Gastrocnemius medialis (tissue), 4 donors: Measurements from ENCODE around the gene PAK2. TPM values are rescaled to one million over a fixed set of nuclear protein-coding genes. Genes with fewer than 3 reads are reported as not detected.

ENCODE experiments used
- ATAC-seq, 2 donors: fragments of 150-250 bp; one replicate each; pipeline ENCODE4 v1.9.1; 2016
- DNase-seq, 2 donors: peaks; one replicate each; pipeline ENCODE4 v3.0.0-alpha.2; 2019
- H3K27ac ChIP-seq, 4 donors: fragments of 200-600 bp; sonication (generic); 1 replicate in 1 of 4; 2 replicates in 3 of 4; pipeline ENCODE4 v1.5.1; 2016 to 2018; ENCODE audit warnings: mild to moderate bottlenecking in 2 of 4, moderate library complexity in 1 of 4
- H3K27me3 ChIP-seq, 3 donors: fragments of 200-600 bp; sonication (generic) in 2 of 3; 1 replicate in 1 of 3; 2 replicates in 2 of 3; pipeline versions ENCODE4 v1.5.1 to v1.6.0; 2016 to 2019; ENCODE audit warnings: mild to moderate bottlenecking in 1 of 3, moderate library complexity in 1 of 3
- H3K36me3 ChIP-seq, 2 donors: fragments of 200-600 bp; sonication (generic) in 1 of 2; one replicate each; pipeline ENCODE4 v1.5.1; 2017 to 2018
- H3K4me1 ChIP-seq, 2 donors: fragments of 200-600 bp; sonication (generic) in 1 of 2; one replicate each; pipeline ENCODE4 v1.5.1; 2016 to 2017; ENCODE audit warnings: mild to moderate bottlenecking in 2 of 2
- H3K4me3 ChIP-seq, 4 donors: fragments of 200-600 bp; sonication (generic) in 3 of 4; 1 replicate in 1 of 4; 2 replicates in 3 of 4; pipeline ENCODE4 v1.5.1; 2016 to 2019; ENCODE audit warnings: mild to moderate bottlenecking in 2 of 4
- H3K9me3 ChIP-seq, 3 donors: fragments of 200-600 bp; sonication (generic) in 2 of 3; 1 replicate in 1 of 3; 2 replicates in 2 of 3; pipeline ENCODE4 v1.5.1; 2016 to 2019
- POLR2A ChIP-seq, 2 donors: fragments of 450-650 bp; IDR thresholded peaks; one replicate each; pipeline ENCODE4 v1.6.1; 2017; ENCODE audit warnings: antibody characterized with exemption in 2 of 2, mild to moderate bottlenecking in 2 of 2, moderate library complexity in 2 of 2
- in situ Hi-C, 4 donors: fragments of 200-750 bp; cut with MboI; loops; one replicate each; pipeline versions ENCODE4 v1.15.0 to v1.8.0; 2017; ENCODE audit warnings: low sequenced_read_pairs in 4 of 4
- intact Hi-C: fragments of 100-400 bp; cut with DNase I; formaldehyde crosslinking; loops from one replicate; pipeline ENCODE4 v1.15.1; 2023; ENCODE audit warnings: low total_unique reads
- total RNA-seq, 4 donors: library from RNA; depleted of rRNA; stranded (reverse); fragments of >200 nt; gene quantifications; one replicate each; pipeline versions ENCODE4 v1.1.0 to v1.2.3, GENCODE V29; 2016
- TF ChIP-seq, protein P1 (sequence below), 5 experiments: fragments of 450-650 bp in 3 of 5; fragments of 200-600 bp in 2 of 5; sonication (generic) in 2 of 5; IDR thresholded peaks in 4 of 5; conservative IDR thresholded peaks in 1 of 5; 1 replicate in 4 of 5; 2 replicates in 1 of 5; pipeline ENCODE4 v1.5.1; 2016 to 2019; ENCODE audit warnings: antibody characterized with exemption in 5 of 5, mild to moderate bottlenecking in 3 of 5, moderate library complexity in 3 of 5

PAK2 gene
- total RNA-seq, 4 donors from 2014 or later: 42.6 to 58.6 (median 50.1) TPM

DNA sequence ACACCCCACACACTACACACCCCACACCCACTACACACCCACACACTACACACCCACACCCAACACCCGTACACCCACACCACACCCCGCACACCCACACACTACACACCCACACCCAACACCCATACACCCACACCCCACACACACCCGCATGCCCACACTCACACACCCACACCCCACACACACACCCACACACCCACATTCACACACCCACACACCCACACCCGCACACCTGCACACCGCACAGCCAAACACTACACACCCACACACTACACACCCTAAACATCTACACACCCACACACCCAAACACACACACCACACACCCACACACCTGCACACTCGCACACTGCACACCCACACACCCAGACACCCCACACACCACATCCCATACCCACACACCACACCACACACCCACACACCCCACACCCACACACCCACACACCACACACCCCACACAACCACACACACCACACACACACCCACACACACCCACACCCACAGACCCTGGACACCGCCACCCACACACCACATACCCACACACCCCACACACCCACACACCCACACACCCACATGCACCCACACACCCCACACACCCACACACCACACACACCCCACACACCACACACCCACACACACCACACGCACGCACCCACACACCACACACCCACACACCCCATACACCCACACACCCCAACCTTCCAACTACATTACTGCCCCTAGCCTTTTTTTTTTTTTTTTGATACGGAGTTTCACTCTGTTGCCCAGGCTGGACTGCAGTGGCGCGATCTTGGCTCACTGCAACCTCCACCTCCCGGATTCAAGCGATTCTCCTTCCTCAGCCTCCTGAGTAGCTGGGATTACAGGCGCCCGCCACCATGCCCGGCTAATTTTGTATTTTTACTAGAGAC, 44.5 kb upstream of the PAK2 start:
- Histone ChIP-seq H3K4me1 (no peaks in the 10 kb centered on the region), H3K27me3 (no peaks in the 10 kb centered on the region), H3K9me3 (no peaks in the 10 kb centered on the region), H3K4me3 (no peak overlapping the region), H3K27ac (no peak overlapping the region), H3K36me3 (no peaks in the 10 kb centered on the region)
- ATAC-seq (no peak), DNase-seq (no peak)
- intact Hi-C loops (no loop called here), in situ Hi-C loops (no loop called here)
- no peak for TF ChIP-seq POLR2A (IDR thresholded peaks at IDR 0.05)
- TF ChIP-seq, protein P1, sequence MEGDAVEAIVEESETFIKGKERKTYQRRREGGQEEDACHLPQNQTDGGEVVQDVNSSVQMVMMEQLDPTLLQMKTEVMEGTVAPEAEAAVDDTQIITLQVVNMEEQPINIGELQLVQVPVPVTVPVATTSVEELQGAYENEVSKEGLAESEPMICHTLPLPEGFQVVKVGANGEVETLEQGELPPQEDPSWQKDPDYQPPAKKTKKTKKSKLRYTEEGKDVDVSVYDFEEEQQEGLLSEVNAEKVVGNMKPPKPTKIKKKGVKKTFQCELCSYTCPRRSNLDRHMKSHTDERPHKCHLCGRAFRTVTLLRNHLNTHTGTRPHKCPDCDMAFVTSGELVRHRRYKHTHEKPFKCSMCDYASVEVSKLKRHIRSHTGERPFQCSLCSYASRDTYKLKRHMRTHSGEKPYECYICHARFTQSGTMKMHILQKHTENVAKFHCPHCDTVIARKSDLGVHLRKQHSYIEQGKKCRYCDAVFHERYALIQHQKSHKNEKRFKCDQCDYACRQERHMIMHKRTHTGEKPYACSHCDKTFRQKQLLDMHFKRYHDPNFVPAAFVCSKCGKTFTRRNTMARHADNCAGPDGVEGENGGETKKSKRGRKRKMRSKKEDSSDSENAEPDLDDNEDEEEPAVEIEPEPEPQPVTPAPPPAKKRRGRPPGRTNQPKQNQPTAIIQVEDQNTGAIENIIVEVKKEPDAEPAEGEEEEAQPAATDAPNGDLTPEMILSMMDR (IDR thresholded peaks at IDR 0.05 in 4 of 5, conservative IDR thresholded peaks at IDR 0.05 in 1 of 5): no peak

DNA sequence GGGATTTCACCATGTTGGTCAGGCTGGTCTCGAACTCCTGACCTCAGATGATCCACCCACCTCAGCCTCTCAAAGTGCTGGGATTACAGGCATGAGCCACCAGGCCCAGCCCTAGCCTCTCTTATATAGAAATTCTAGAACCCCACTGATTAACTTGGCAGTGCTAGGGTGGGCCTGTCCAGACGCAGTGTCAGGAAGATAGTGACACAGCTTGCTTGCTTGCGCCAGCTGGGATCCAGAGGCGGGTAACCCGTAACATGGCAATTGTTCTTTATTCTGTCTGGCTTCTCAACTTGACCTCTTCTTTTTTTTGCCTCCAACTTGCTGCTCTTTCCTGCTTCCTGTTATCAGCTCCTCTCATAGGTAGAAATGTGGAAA, 43.8 kb upstream of the PAK2 start:
- intact Hi-C loops: no loop called here

DNA sequence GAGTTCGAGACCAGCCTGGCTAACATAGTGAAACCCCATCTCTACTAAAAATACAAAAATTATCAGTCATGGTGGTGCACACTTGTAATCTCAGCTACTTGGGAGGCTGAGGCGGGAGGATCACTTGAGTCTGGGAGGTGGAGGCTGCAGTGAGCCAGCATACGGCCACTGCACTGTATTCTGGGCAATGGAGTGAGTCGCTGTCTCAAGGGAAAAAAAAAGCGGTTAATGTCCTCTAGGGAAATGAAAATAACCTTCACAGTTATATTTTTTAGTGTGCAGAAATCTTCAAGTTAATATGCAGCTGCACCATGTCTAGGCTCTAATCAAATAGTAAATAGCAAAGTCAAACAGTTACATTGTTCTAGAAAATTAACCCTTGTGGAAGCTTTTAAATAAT, 42.4 kb upstream of the PAK2 start:
- Histone ChIP-seq H3K36me3 (no peaks in the 10 kb centered on the region), H3K27me3 (no peaks in the 10 kb centered on the region), H3K4me1 (no peaks in the 10 kb centered on the region), H3K9me3 (no peaks in the 10 kb centered on the region), H3K27ac (no peak overlapping the region), H3K4me3 (no peak overlapping the region)
- no peak for ATAC-seq
- in situ Hi-C loops (no loop called here), intact Hi-C loops (no loop called here)
- no peak for TF ChIP-seq POLR2A (IDR thresholded peaks at IDR 0.05)
- TF ChIP-seq, protein P1 (IDR thresholded peaks at IDR 0.05 in 4 of 5, conservative IDR thresholded peaks at IDR 0.05 in 1 of 5): no peak
- DNase-seq: no peak

More for the DNA sequence above, 43.8 kb upstream of the PAK2 start:
- H3K9me3 ChIP-seq: no peaks in the 10 kb centered on the region
- DNase-seq (no peak), ATAC-seq (no peak)
- no peaks in the 10 kb centered on the region for H3K36me3 ChIP-seq
- H3K27ac ChIP-seq: no peak overlapping the region
- no peak overlapping the region for H3K4me3 ChIP-seq
- H3K4me1 ChIP-seq: no peaks in the 10 kb centered on the region
- no peaks in the 10 kb centered on the region for H3K27me3 ChIP-seq
- TF ChIP-seq, protein P1 (IDR thresholded peaks at IDR 0.05 in 4 of 5, conservative IDR thresholded peaks at IDR 0.05 in 1 of 5): no peak
- in situ Hi-C loops: no loop called here

DNA sequence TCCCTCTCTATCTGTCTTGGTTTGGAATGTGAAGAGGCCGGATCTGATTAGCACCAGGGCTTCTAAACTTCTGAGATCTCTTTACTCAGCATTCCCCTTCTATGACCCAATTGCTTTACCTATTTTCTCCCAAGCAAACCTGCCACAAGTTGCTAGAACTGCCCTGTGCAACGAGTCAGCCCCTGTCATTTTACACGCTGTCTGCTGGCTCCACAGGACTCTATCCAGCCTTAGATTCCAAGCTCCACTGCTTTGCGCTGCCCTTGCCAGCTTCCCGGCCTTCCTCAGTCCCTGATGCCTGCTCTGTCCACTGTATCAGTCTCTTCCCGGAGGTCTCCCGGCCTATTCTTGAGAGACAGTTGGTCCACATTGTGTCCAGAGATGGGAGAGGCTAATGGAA, 39.9 kb upstream of the PAK2 start:
- Histone ChIP-seq H3K4me1 (no peaks in the 10 kb centered on the region), H3K27me3 (no peaks in the 10 kb centered on the region), H3K4me3 (no peak overlapping the region), H3K27ac (no peak overlapping the region), H3K9me3 (no peaks in the 10 kb centered on the region), H3K36me3 (no peaks in the 10 kb centered on the region)
- TF ChIP-seq POLR2A (IDR thresholded peaks at IDR 0.05): no peak
- TF ChIP-seq, protein P1 (IDR thresholded peaks at IDR 0.05 in 4 of 5, conservative IDR thresholded peaks at IDR 0.05 in 1 of 5): no peak
- in situ Hi-C loops (no loop called here), intact Hi-C loops (no loop called here)
- DNase-seq: no peak
- no peak for ATAC-seq
